Astrocyte (in vitro differentiated cells and primary cell): ENCODE measurements around the gene NCF4. TPM values are rescaled to one million over a fixed set of nuclear protein-coding genes. Genes with fewer than 3 reads are reported as not detected.

ENCODE experiments used
- DNase-seq: peaks from one replicate; pipeline ENCODE4 v3.0.0-alpha.2; 2010; ENCODE audit warnings: low read depth
- FAIRE-seq: peaks from 2 replicates; lab custom pipeline; 2011; peaks lifted over from hg19 to GRCh38; lab: Jason Lieb, UNC
- H2AFZ ChIP-seq: 2 replicates; pipeline ENCODE4 v1.6.0; 2012; ENCODE audit warnings: low read depth, low read length, inconsistent platforms
- H3K27ac ChIP-seq: 2 replicates; pipeline ENCODE4 v1.5.1; 2011; ENCODE audit warnings: low read depth, low read length, inconsistent platforms
- H3K27me3 ChIP-seq: 2 replicates; pipeline ENCODE4 v1.6.0; 2011; ENCODE audit warnings: low read length, inconsistent platforms; ENCODE audit not compliant: insufficient read depth
- H3K36me3 ChIP-seq: 2 replicates; pipeline ENCODE4 v1.5.1; 2011; ENCODE audit warnings: low read length, inconsistent platforms; ENCODE audit not compliant: insufficient read depth
- H3K4me1 ChIP-seq: 2 replicates; pipeline ENCODE4 v1.5.1; 2011; ENCODE audit warnings: low read length, inconsistent platforms; ENCODE audit not compliant: insufficient read depth
- H3K4me2 ChIP-seq: 2 replicates; pipeline ENCODE4 v1.6.0; 2012; ENCODE audit warnings: low read length, inconsistent platforms
- H3K4me3 ChIP-seq: 2 replicates; pipeline ENCODE4 v1.5.1; 2011; ENCODE audit warnings: low read depth, mild to moderate bottlenecking, low read length, inconsistent platforms; ENCODE audit not compliant: insufficient read depth
- H3K79me2 ChIP-seq: 2 replicates; pipeline ENCODE4 v1.6.0; 2012; ENCODE audit warnings: mild to moderate bottlenecking, low read length, inconsistent platforms; ENCODE audit not compliant: insufficient read depth
- H3K9ac ChIP-seq: 2 replicates; pipeline ENCODE4 v1.6.0; 2012; ENCODE audit warnings: mild to moderate bottlenecking, low read length, inconsistent platforms
- H3K9me3 ChIP-seq: 2 replicates; pipeline ENCODE4 v1.5.1; 2012; ENCODE audit warnings: low read depth, mild to moderate bottlenecking, low read length, inconsistent platforms; ENCODE audit not compliant: insufficient read depth
- H4K20me1 ChIP-seq: 2 replicates; pipeline ENCODE4 v1.6.0; 2012; ENCODE audit warnings: low read length, inconsistent platforms; ENCODE audit not compliant: insufficient read depth
- H3K27ac Mint-ChIP-seq: one replicate; pipeline ENCODE4 v1.8.0; 2021; ENCODE audit warnings: mild to moderate bottlenecking, mixed read lengths; ENCODE audit not compliant: unreplicated experiment
- H3K27me3 Mint-ChIP-seq: one replicate; pipeline ENCODE4 v1.8.0; 2021; ENCODE audit warnings: low read depth, mixed read lengths; ENCODE audit not compliant: unreplicated experiment
- H3K36me3 Mint-ChIP-seq: one replicate; pipeline ENCODE4 v1.8.0; 2021; ENCODE audit warnings: low read depth, mixed read lengths; ENCODE audit not compliant: unreplicated experiment
- H3K4me1 Mint-ChIP-seq: one replicate; pipeline ENCODE4 v1.8.0; 2021; ENCODE audit warnings: low read depth, mixed read lengths; ENCODE audit not compliant: unreplicated experiment
- H3K4me3 Mint-ChIP-seq: one replicate; pipeline ENCODE4 v1.8.0; 2021; ENCODE audit warnings: mild to moderate bottlenecking, moderate library complexity, mixed read lengths; ENCODE audit not compliant: unreplicated experiment
- H3K9me3 Mint-ChIP-seq: one replicate; pipeline ENCODE4 v1.8.0; 2021; ENCODE audit warnings: mild to moderate bottlenecking, mixed read lengths; ENCODE audit not compliant: unreplicated experiment
- CTCF ChIP-seq: IDR thresholded peaks from 2 replicates; pipeline ENCODE4 v1.5.1; 2011; ENCODE audit warnings: low read depth, mild to moderate bottlenecking, inconsistent platforms, low read length, moderate library complexity; ENCODE audit not compliant: insufficient read depth
- EZH2 ChIP-seq: IDR thresholded peaks from 2 replicates; pipeline ENCODE4 v1.6.1; 2012; ENCODE audit warnings: mild to moderate bottlenecking, low read length, inconsistent platforms; ENCODE audit not compliant: insufficient read depth
- total RNA-seq: library from RNA; stranded (reverse); gene quantifications from 2 replicates; pipeline ENCODE4 v1.2.1, GENCODE V29; 2021

The NCF4 gene
- total RNA-seq, 1 donor from 2014 or later: not detected

GRCh38 chr22:36835903-36836302 lies 24.9 kb upstream of the NCF4 start:
- Histone ChIP-seq H3K79me2 (no peaks in the 10 kb centered on the region), H3K4me1 (no peaks in the 10 kb centered on the region), H3K27ac (no peak overlapping the region), H3K36me3 (no peaks in the 10 kb centered on the region), H3K27me3 (peaks cover 3% of the 10 kb centered on the region), H3K9ac (no peak overlapping the region), H2AFZ (no peak overlapping the region), H3K4me2 (no peak overlapping the region), H3K4me3 (no peak overlapping the region), H4K20me1 (no peaks in the 10 kb centered on the region), H3K9me3 (no peaks in the 10 kb centered on the region)
- TF ChIP-seq CTCF: no peak
- TF ChIP-seq EZH2: no peak
- Mint-ChIP-seq H3K27me3 (peaks cover 39% of the 10 kb centered on the region), H3K36me3 (no peaks in the 10 kb centered on the region), H3K4me1 (peaks cover 14% of the 10 kb centered on the region), H3K9me3 (peaks cover 21% of the 10 kb centered on the region), H3K27ac (no peak overlapping the region), H3K4me3 (no peak overlapping the region)
- DNase-seq: no peak
- no peak for FAIRE-seq

DNA sequence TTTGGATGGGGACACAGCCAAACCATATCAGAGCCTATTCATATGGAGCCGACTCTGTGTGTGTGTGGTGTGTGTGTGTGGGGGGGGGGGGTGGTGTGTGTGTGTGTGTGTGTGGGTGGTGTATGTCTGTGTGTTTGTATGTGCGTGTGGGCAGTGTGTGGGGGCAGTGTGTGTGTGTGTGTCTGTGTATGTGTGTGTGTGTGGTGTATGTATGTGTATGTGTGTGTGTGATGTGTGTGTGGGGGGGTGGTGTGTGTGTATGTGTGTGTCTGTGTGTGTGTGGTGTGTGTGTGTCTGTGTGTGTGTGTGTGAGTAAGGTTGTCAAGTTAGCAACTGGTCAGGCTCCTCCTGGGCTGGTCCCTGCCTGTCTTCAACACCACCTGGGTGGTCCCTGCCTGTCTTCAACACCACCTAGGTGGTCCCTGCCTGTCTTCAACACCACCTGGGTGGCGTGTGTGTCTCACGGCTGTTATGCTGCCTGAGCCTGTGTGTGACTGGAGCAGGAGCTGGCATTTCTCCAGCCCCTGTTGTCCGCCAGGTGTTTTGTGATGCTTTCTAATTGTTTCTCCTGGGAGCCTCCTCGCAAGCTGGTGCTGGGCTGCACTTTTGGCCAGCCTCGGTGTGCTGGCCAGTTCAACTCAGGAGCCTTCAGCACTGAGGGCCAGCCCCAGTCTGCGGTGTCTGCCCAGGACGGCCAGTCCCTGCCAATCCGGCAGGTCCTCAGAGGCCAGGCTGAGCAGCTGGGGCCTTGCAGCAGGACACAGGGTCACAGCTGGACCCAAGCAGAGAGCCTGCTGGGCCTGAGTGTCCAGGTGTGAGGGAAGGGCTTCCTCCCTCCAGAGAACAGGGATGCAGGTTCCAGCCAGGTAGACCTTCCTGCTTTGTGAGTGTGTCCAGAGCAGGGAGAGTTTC lies 22.4 kb upstream of the NCF4 start:
- H3K27me3 Mint-ChIP-seq: peaks cover 36% of the 10 kb centered on the region
- FAIRE-seq: no peak
- TF ChIP-seq EZH2: no peak
- no peak for TF ChIP-seq CTCF

More for the DNA sequence above, 22.4 kb upstream of the NCF4 start:
- Mint-ChIP-seq H3K9me3 (peaks cover 12% of the 10 kb centered on the region), H3K27ac (no peak overlapping the region), H3K4me1 (peaks cover 14% of the 10 kb centered on the region), H3K4me3 (no peak overlapping the region), H3K36me3 (no peaks in the 10 kb centered on the region)
- H3K4me3 ChIP-seq: no peak overlapping the region
- no peak overlapping the region for H2AFZ ChIP-seq
- H3K9ac ChIP-seq: no peak overlapping the region
- H3K79me2 ChIP-seq: no peaks in the 10 kb centered on the region
- peaks cover 6% of the 10 kb centered on the region for H3K27me3 ChIP-seq
- H3K27ac ChIP-seq: no peak overlapping the region
- no peaks in the 10 kb centered on the region for H3K9me3 ChIP-seq
- DNase-seq: no peak
- H3K36me3 ChIP-seq: no peaks in the 10 kb centered on the region
- H3K4me2 ChIP-seq: no peak overlapping the region
- H4K20me1 ChIP-seq: no peaks in the 10 kb centered on the region
- H3K4me1 ChIP-seq: no peaks in the 10 kb centered on the region
